ENCODE data around the gene SV2B. TPM values are rescaled to one million over a fixed set of nuclear protein-coding genes. Genes with fewer than 3 reads are reported as not detected.

SV2B gene
- total RNA-seq, 1 experiment from 2014 or later, result not detected

GRCh38 chr15:91196768-91197167, 96.7 kb downstream of the SV2B start:
- Histone ChIP-seq H4K91ac (ENCODE audit: insufficient read length, low read depth, low read length) (no peak overlapping the region), H2BK15ac (ENCODE audit: low read depth, low read length) (no peak overlapping the region), H3K14ac (ENCODE audit: insufficient read depth, low read length) (no peak overlapping the region), H2BK120ac (ENCODE audit: low read depth, low read length, poor library complexity, severe bottlenecking) (no peak overlapping the region), H3K23me2 (ENCODE audit: insufficient read length, low read depth, low read length, poor library complexity, severe bottlenecking) (no peaks in the 10 kb centered on the region), H3K4me2 (ENCODE audit: insufficient read depth, insufficient read length, low read length) (no peak overlapping the region), H3K23ac (ENCODE audit: insufficient read length, low read depth, low read length) (no peak overlapping the region), H2AK5ac (ENCODE audit: insufficient read length, low read length) (no peak overlapping the region), H4K20me1 (ENCODE audit: control insufficient read depth, insufficient read depth, insufficient read length) (no peaks in the 10 kb centered on the region), H2AFZ (ENCODE audit: low read length) (no peak overlapping the region), H2BK12ac (ENCODE audit: insufficient read length, low read depth, low read length) (no peak overlapping the region), H3K18ac (ENCODE audit: insufficient read length, low read depth, low read length) (no peak overlapping the region), H3K9me3 (ENCODE audit: control insufficient read depth, low read depth, low read length) (no peaks in the 10 kb centered on the region), H3K9ac (ENCODE audit: extremely low read depth, insufficient read length, low read length) (no peak overlapping the region), H2BK5ac (ENCODE audit: insufficient read length, low read length) (no peak overlapping the region), H3K27ac (ENCODE audit: insufficient read length, low read depth, low read length) (no peak overlapping the region), H3K79me2 (ENCODE audit: insufficient read depth, low read length) (no peaks in the 10 kb centered on the region), H3K27me3 (ENCODE audit: insufficient read depth, low read length) (no peaks in the 10 kb centered on the region), H3K56ac (ENCODE audit: insufficient read length, low read depth, low read length) (no peak overlapping the region), H3K4me1 (ENCODE audit: insufficient read depth, low read length) (no peaks in the 10 kb centered on the region), H4K8ac (replicated peaks; ENCODE audit: insufficient read length, low read depth, low read length) (no peak overlapping the region), H4K5ac (ENCODE audit: insufficient read length, low read depth, low read length) (no peak overlapping the region), H3K79me1 (ENCODE audit: insufficient read depth, low read depth, low read length, poor library complexity, severe bottlenecking) (no peaks in the 10 kb centered on the region), H3K4ac (ENCODE audit: low read depth, low read length) (no peak overlapping the region), H2BK20ac (ENCODE audit: low read depth, low read length, poor library complexity, severe bottlenecking) (no peak overlapping the region), H3T11ph (ENCODE audit: low read length) (no peak overlapping the region)
- H3K4me3 Mint-ChIP-seq, result no peak overlapping the region
- TF ChIP-seq, protein P1, sequence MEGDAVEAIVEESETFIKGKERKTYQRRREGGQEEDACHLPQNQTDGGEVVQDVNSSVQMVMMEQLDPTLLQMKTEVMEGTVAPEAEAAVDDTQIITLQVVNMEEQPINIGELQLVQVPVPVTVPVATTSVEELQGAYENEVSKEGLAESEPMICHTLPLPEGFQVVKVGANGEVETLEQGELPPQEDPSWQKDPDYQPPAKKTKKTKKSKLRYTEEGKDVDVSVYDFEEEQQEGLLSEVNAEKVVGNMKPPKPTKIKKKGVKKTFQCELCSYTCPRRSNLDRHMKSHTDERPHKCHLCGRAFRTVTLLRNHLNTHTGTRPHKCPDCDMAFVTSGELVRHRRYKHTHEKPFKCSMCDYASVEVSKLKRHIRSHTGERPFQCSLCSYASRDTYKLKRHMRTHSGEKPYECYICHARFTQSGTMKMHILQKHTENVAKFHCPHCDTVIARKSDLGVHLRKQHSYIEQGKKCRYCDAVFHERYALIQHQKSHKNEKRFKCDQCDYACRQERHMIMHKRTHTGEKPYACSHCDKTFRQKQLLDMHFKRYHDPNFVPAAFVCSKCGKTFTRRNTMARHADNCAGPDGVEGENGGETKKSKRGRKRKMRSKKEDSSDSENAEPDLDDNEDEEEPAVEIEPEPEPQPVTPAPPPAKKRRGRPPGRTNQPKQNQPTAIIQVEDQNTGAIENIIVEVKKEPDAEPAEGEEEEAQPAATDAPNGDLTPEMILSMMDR (conservative IDR thresholded peaks at IDR 0.05), result no peak
- H3K27me3 Mint-ChIP-seq (ENCODE audit: low read depth), result no peaks in the 10 kb centered on the region; the same call in 1 of the 2 replicates
- H3K9me3 Mint-ChIP-seq, result no peaks in the 10 kb centered on the region
- H3K4me1 Mint-ChIP-seq, result peaks cover 6 to 10% of the 10 kb centered on the region in 2 experiments
- no peak overlapping the region for H3K27ac Mint-ChIP-seq
- no CpG with 5 or more reads among the region's 5 CpGs for WGBS (ENCODE audit: extremely low coverage, insufficient read length, low lambda C conversion rate)
- no peak for DNase-seq
- no peaks in the 10 kb centered on the region for H3K36me3 Mint-ChIP-seq (ENCODE audit: insufficient read depth in 1 of 3, low read depth in 3 of 3)

All from H9 (cell line).